Effector memory CD4-positive, alpha-beta T cell (primary cell): ENCODE data around the gene CNTRL.
"Not testable (repeated sequence)": the region's sequence is repeated elsewhere in the genome, so short reads cannot be mapped to it uniquely, and the experiment has no call there.

Experiments used
- DNase-seq, 3 donors: peaks; one replicate each; pipeline ENCODE4 v3.0.0-alpha.2; 2020
- H3K27ac ChIP-seq: 2 replicates; pipeline ENCODE4 v1.7.0; 2013; ENCODE audit warnings: mild to moderate bottlenecking, low read length, moderate library complexity; ENCODE audit not compliant: insufficient read depth, poor library complexity, severe bottlenecking
- H3K27me3 ChIP-seq: replicated peaks from 2 replicates; pipeline ENCODE4 v1.7.0; 2013; ENCODE audit warnings: mild to moderate bottlenecking, low read length; ENCODE audit not compliant: insufficient read depth, control insufficient read depth, poor library complexity, severe bottlenecking
- H3K36me3 ChIP-seq: 2 replicates; pipeline ENCODE4 v1.7.0; 2013; ENCODE audit warnings: mild to moderate bottlenecking, low read length, moderate library complexity; ENCODE audit not compliant: control insufficient read depth, insufficient read depth
- H3K4me1 ChIP-seq: 2 replicates; pipeline ENCODE4 v1.7.0; 2013; ENCODE audit warnings: low read length, mild to moderate bottlenecking; ENCODE audit not compliant: control insufficient read depth, insufficient read depth, poor library complexity, severe bottlenecking
- H3K4me3 ChIP-seq: 2 replicates; pipeline ENCODE4 v1.7.0; 2013; ENCODE audit warnings: low read length, low read depth, mild to moderate bottlenecking; ENCODE audit not compliant: insufficient read depth, poor library complexity, severe bottlenecking
- H3K9me3 ChIP-seq: 2 replicates; pipeline ENCODE4 v1.7.0; 2013; ENCODE audit warnings: mild to moderate bottlenecking, low read length, moderate library complexity; ENCODE audit not compliant: control insufficient read depth

The CNTRL gene

DNA sequence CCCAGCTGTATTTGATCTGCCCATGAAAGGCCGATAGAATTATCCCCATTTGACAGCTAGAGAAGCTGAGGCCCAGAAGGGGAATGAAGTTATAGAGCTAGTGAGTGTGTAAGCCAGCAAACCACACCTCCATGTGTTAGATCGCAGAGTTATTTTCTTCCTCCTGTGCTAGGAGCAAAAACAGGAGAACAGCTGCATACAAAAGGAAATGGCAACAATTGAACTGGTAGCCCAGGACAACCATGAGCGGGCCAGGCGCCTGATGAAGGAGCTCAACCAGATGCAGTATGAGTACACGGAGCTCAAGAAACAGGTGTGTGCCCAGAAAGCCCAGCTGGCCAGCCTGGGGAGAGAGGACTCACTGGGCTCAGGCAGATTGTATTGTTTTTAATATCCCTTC, 96.5 kb downstream of the CNTRL start:
- Histone ChIP-seq H3K36me3 (peaks cover 72% of the 10 kb centered on the region), H3K27ac (no peak overlapping the region), H3K4me3 (no peak overlapping the region), H3K27me3 (no peaks in the 10 kb centered on the region), H3K4me1 (peaks cover 7% of the 10 kb centered on the region), H3K9me3 (no peaks in the 10 kb centered on the region)
- no peak for DNase-seq

DNA sequence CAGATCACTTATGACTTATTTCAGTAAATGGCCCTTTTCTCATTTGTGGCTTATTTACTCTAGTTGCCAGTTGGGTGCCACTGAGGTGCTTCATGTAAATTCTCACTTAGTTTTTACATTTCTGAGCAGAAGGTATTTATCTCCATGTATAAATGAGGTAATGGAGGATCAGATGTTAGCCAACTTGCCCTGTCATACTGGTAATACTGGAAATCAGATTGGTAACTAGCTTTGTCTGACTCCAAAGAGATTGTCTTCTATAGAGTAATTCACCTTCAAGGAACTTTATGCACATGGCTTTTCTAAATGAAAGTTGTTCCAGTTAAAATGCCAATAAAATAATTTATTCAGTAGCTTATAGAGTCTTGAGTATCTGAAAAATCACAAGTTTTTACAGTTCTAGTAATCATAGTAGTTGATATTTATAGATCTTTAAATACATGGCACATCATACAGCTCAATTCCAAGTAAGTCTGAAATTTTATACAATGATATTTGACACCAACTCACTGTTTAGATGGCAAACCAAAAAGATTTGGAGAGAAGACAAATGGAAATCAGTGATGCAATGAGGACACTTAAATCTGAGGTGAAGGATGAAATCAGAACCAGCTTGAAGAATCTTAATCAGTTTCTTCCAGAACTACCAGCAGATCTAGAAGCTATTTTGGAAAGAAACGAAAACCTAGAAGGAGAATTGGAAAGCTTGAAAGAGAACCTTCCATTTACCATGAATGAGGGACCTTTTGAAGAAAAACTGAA, 98.2 kb downstream of the CNTRL start:
- peaks cover 69% of the 10 kb centered on the region for H3K36me3 ChIP-seq
- H3K27me3 ChIP-seq, result no peaks in the 10 kb centered on the region
- H3K9me3 ChIP-seq, result no peaks in the 10 kb centered on the region
- no peak overlapping the region for H3K4me3 ChIP-seq
- H3K4me1 ChIP-seq, result peaks cover 7% of the 10 kb centered on the region
- DNase-seq, result no peak
- no peak overlapping the region for H3K27ac ChIP-seq

DNA sequence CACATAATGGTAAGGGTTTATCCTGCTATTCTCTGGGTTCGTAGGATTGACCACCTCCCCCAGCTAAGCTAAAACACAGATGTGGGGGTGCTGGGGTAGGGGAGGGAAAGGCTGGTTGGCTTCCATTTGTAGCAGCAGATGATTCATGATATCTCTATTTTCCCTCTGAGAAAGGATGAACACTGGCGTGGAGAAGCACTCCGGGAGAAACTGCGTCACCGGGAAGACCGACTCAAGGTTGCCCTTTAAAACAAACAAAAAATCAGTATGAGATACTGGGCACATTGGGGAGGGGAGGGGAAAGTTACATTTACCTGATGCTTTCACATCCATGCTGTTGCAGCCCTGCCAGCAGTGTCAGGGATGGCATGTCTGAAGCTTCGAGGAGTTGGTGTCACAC, 98.7 kb downstream of the CNTRL start:
- Histone ChIP-seq H3K4me1 (peaks cover 7% of the 10 kb centered on the region), H3K4me3 (no peak overlapping the region), H3K9me3 (no peaks in the 10 kb centered on the region), H3K27ac (no peak overlapping the region), H3K27me3 (no peaks in the 10 kb centered on the region), H3K36me3 (peaks cover 68% of the 10 kb centered on the region)
- no peak for DNase-seq

DNA sequence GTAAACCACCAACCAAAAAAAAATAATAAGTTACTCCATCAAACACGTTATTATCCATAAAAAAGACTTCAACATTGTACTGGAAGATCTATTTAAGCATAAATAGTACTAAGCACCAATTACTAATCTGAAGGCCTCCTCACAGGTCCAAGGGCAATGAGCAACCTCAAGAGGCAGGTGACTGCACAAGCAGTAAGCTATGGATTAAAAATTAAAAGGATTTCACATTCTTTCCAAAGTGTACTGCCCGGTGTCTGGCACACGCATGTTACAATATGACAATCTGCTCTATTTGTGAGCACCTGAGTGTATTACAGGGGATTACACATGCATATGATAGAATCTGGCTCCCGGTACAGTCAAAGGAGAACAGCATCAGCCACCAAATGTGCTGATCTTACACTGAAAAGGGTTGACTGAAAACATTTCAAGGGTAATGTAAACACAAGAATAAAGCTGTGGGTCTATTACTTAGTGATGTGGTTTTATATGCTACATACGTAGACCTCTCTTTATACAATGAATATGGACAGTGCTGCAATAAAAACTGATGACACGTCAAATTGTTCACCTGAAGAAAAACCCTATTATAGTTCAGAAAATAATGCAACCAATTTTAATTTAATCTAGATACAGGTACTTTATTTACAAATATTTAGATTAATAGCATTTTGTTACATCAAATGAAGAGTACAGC, 104.1 kb downstream of the CNTRL start:
- peaks cover 46% of the 10 kb centered on the region for H3K36me3 ChIP-seq
- no peaks in the 10 kb centered on the region for H3K27me3 ChIP-seq
- H3K4me3 ChIP-seq, result no peak overlapping the region
- H3K9me3 ChIP-seq, result no peaks in the 10 kb centered on the region
- no peak for DNase-seq
- no peak overlapping the region for H3K27ac ChIP-seq
- no peaks in the 10 kb centered on the region for H3K4me1 ChIP-seq

DNA sequence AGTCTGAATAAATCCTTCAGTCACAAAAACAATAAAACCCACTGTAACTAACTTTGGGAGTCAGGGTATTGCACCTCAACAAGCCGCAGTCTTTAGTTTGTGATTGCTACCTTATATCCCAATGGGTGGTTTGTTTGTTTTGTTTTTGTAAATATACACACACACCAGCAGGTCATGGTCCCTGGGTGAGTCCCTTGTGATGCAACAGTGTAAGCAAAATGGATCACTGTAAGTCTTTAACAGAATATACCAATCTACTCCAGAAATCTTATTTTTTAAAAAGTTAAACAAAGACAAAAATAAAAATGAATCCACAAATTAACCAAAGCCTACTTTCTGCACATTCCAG, 104.6 kb downstream of the CNTRL start:
- not testable (repeated sequence) for DNase-seq, H3K9me3 ChIP-seq, H3K27ac ChIP-seq, H3K4me1 ChIP-seq, H3K4me3 ChIP-seq, H3K27me3 ChIP-seq
- peaks cover 44% of the 10 kb centered on the region for H3K36me3 ChIP-seq

DNA sequence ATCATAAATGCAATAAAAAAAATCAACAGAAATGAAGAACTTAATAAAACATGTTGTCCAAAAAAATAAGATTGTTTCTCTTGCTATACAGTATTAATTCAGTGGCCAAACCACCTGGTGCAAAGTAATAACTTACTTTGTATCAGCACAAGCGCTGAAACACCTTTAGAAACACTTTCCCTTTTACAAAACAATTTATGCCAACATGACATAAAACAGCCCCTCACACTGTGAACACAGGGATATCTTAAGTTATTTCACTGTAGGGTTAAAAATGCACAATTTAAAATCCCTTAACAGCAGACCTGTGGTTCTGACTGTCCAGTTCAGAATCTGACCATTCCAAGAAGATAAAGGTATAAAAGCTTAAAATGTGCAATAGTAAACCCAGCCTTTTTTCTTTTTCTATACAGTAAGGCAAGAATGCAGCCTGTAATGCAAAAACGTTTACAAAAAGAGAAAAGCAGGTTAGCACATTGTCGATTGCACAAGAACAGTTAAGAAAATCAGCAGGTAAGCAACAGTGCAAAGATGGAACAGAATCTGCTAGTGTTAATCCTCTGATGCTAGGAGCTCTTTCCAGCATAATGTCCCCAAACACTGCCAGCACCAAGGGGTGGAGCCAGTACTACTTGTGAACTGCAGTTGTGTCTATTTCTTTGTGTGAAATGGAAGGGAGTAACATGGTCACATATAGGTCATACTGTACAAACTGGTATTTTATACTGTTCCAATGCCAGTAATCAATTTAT, 105.4 kb downstream of the CNTRL start:
- peaks cover 46% of the 10 kb centered on the region for H3K36me3 ChIP-seq
- H3K27me3 ChIP-seq, result no peaks in the 10 kb centered on the region
- H3K27ac ChIP-seq, result no peak overlapping the region
- H3K4me1 ChIP-seq, result no peaks in the 10 kb centered on the region
- no peaks in the 10 kb centered on the region for H3K9me3 ChIP-seq
- no peak overlapping the region for H3K4me3 ChIP-seq
- DNase-seq, result no peak

DNA sequence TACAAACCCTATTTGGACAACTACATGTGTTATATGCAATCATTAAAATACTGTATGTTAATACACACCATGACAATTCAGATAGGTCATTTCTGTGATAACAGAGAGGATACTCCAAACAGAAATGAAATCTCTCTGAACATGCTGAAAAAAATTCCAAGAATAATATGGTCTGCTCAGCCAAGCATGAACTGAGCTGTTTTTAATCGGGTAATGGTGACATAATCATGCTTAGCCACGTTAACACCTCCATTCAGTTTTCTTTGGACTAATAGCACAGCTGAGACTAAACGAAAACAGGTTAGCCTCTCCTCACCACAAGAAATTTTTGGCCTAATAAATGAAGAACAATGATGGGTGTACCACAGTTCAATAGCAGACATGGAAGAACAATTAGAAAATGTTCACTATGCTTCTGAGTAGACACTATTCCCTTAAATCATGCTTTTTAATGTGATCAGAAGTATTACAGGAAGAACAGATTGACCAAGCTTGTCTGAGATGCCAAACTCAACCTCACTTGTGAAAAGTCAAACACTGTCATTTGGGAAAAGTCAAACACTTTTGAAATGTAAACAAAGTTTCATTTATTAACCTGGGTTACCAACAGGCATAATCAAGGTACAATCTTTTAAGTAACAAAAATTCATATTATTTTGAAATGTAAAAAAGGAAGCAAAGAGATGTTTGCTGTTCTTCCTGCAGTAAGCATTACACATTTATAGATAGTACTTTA, 107.5 kb downstream of the CNTRL start:
- H3K27ac ChIP-seq, result no peak overlapping the region
- H3K36me3 ChIP-seq, result peaks cover 39% of the 10 kb centered on the region
- no peaks in the 10 kb centered on the region for H3K9me3 ChIP-seq
- no peak for DNase-seq
- peaks cover 10% of the 10 kb centered on the region for H3K4me1 ChIP-seq
- no peak overlapping the region for H3K4me3 ChIP-seq
- H3K27me3 ChIP-seq, result no peaks in the 10 kb centered on the region

DNA sequence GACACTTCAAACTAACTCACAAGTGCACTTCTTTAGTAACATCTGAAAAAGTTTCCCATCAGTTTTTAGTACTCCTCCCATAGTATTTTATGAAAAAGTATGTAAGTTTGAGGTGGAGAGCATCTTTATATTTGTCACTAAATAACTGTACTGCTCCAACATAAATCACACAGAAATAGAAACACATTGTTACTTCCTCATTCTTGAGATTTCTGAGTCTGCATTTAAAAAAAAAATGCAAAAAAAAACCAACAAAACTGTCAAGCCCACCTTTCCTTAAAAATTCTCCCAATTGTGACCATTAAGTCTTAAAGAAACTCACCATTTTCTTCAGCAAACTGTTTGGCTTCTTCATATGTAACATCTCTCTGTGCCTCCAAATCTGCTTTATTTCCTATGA, 108.2 kb downstream of the CNTRL start:
- no peak overlapping the region for H3K4me3 ChIP-seq
- H3K4me1 ChIP-seq, result peaks cover 10% of the 10 kb centered on the region
- peaks cover 39% of the 10 kb centered on the region for H3K36me3 ChIP-seq
- H3K9me3 ChIP-seq, result no peaks in the 10 kb centered on the region
- H3K27me3 ChIP-seq, result no peaks in the 10 kb centered on the region
- DNase-seq, result no peak
- no peak overlapping the region for H3K27ac ChIP-seq

DNA sequence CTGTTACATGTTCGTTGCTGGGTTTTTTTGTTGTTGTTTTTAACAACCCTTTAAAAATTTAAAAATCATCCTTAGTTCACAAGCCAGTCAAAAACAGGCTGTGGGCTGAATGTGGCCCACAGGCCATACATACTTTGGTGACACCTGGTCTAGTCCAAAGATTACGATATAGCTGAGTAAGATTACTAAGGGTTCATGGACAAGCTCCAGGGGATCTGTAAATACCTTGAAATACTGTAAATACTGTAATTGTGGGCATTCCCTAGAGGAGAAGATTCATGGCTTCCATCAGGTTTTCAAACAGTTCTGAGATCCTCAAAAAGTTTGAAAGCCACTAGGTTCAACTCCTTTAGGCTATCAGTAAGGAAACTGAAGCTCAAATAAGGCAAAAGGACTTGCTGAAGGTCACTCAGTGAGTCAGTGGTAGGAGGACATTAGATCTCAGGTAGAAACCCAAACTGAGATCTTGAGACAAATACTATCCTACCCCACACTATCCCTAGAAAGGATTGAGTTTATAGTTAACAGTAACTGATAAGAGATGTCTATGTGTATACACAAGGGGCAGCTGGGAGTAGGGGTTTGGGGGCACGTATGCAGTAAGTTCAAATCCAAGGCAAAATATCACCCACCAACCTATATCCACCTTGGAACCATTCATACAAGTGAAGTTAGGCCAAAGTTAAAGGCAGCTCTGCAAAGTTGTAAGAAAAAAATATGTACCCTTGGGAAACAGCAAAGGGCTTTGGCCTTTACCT, 109.1 kb downstream of the CNTRL start:
- Histone ChIP-seq H3K27ac (no peak overlapping the region), H3K9me3 (no peaks in the 10 kb centered on the region), H3K36me3 (peaks cover 30% of the 10 kb centered on the region), H3K4me1 (peaks cover 10% of the 10 kb centered on the region), H3K27me3 (no peaks in the 10 kb centered on the region), H3K4me3 (no peak overlapping the region)
- no peak for DNase-seq
